Inflammatory macrophage treated with lipopolysaccharide for 4 hours (primary cell): ENCODE measurements around the gene NEK6.

Experiments
- DNase-seq: peaks from one replicate; pipeline ENCODE4 v3.0.0-alpha.2; 2020

NEK6 gene

DNA sequence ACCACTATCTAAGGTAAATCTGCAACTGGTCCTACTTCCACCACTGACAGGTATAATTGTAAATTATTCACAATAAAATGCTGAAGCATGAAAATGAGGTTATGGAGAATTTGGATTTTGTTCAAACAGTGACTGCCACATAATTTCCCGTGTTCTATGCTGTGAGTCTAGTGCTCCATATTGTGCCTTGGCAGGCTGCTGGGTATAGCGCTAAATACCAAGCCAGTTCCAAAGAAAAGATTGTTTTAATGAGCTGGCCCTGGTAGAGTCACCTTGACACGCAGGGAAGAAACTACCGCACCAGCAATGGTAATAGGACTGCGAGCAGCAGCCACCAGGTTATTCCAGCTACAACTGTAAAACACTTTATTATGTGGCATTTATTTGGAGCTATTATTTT lies 127.1 kb downstream of the NEK6 start:
- no peak for DNase-seq

GRCh38 chr9:124385623-124386022 lies 127.9 kb downstream of the NEK6 start:
- DNase-seq = no peak

DNA sequence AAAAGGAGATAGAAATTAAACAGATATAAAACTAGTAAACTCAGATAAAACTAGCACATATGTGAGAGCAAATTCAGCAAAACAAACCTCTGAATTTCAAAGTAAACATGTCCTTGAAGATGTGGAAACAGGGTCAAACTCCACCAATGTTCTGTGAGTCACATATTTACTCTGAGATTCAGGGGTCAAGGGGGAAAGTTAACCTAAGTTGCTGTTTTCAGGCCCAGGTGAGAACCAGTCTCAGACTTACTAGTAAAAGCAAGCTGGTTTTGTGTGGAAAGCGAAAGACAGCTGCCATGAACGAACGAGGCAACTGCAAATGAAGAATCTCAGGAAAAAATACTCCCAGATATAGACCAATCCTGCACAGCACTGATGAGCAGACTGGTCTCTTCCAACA lies 128.5 kb downstream of the NEK6 start:
- DNase-seq = no peak

- no peak for DNase-seq
Measured at GRCh38 chr9:124388275-124389048, 130.7 kb downstream of the NEK6 start.

GRCh38 chr9:124389146-124389939 lies 131.6 kb downstream of the NEK6 start:
- no peak for DNase-seq

GRCh38 chr9:124390794-124391658 lies 133.3 kb downstream of the NEK6 start:
- no peak for DNase-seq

DNA sequence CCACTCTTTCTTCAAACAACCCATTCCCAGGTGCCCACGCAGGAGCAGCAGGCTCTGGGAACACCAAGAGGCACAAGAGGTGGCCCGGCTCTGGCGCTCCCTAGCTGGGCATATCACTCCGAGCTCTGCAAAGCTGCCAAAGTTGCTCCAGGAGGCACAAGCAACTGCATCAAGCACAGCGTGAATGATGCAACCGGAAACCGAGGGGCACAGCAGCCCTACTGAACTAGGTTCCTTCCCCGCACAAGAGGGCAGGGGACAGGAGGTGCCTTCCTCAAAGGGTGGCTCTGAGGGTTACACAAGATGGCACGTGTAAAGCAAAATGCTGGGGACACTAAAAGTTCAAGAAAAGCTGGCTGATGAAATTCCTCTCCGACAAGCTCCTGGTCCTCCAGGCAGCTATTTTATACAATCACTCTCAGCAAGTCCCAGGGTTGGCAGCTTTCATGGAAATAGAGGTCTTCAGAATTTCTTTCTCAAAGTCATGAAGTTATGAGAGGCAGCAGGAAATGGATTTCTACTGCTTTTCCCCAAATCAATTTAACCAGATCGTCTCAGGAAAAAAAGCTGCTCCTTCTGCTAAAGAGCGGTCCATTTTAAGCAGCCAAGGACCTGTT lies 134.6 kb downstream of the NEK6 start:
- DNase-seq = peak; percentile 80

GRCh38 chr9:124392871-124393460 lies 135.2 kb downstream of the NEK6 start:
- peak; percentile 74 for DNase-seq

- DNase-seq = peak; percentile 64
Measured at GRCh38 chr9:124394167-124394566, 136.4 kb downstream of the NEK6 start.

DNA sequence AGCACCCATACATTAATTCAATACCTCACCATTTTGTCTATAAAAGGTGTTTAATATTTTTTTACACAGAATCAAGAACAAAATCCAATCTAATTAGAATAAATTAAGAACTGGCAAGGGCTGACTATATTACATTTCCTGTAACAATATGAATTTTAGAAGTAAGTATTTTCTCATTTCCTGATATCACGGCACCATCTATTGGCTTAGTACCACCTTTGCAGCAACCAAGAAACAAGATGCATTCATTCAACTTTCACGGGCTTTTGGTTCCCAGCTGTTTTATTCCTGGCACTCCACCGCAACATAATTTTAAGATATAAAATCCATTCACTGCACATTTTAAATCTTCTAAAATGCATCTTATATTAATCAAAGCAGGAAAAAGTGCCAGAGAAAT lies 136.8 kb downstream of the NEK6 start:
- no peak for DNase-seq

GRCh38 chr9:124395826-124396225 lies 138.1 kb downstream of the NEK6 start:
- DNase-seq = no peak

- no peak for DNase-seq
Measured at GRCh38 chr9:124398191-124398935, 140.6 kb downstream of the NEK6 start.

- no peak for DNase-seq
Measured at GRCh38 chr9:124399323-124399967, 141.7 kb downstream of the NEK6 start.

DNA sequence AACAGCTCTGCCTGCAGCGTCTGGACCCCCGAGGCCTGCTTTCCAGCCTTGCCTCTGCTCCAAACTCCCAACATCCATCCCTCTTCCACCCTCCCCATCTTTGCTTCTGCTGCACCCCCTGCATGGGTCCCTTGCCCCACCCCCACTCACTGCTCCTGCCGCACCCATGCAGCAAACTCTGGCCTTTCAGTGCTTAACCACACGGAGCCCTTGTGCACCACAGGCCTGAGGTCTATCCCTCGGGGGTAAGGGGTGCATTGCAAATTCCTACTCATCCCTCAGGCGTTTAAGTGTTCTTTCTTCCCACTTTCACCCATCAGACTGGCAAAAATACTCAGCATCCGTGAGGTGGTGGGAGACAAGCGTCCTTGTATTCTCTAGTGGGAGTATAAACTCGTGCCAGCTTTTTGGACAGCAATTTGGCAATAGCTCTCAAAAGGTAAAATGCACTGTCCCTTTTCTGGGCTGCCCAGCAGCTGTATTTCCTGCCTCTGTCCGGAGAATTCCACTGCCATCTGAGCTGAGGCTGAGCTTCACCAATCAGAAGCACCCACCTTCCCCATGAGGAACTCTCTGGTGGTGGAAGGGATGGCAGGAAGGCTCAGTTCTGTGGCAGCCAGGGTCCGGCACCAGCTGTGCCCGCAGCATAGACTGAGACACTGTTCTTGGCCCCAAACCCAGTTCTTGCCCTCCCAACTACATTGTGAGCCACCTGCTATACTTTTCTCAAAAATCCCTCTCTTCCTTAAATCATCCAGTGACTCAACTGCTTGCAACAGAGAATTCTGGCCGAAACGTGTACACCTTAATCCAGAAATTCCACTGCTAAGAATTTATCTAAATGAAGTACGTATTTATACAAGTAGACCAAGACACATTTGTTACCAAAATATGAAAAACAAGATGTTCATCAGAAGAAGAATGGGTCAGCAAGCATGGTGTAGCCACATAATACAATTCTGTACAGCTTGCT lies 142.5 kb downstream of the NEK6 start:
- no peak for DNase-seq
